ENCODE results near the gene KCNF1. TPM values are rescaled to one million over a fixed set of nuclear protein-coding genes. Genes with fewer than 3 reads are reported as not detected.
A peak's percentile ranks its signal among the peaks of the same experiment; 100 is the strongest.

Gene KCNF1
- total RNA-seq, 1 experiment from 2014 or later: 1.2 TPM

DNA sequence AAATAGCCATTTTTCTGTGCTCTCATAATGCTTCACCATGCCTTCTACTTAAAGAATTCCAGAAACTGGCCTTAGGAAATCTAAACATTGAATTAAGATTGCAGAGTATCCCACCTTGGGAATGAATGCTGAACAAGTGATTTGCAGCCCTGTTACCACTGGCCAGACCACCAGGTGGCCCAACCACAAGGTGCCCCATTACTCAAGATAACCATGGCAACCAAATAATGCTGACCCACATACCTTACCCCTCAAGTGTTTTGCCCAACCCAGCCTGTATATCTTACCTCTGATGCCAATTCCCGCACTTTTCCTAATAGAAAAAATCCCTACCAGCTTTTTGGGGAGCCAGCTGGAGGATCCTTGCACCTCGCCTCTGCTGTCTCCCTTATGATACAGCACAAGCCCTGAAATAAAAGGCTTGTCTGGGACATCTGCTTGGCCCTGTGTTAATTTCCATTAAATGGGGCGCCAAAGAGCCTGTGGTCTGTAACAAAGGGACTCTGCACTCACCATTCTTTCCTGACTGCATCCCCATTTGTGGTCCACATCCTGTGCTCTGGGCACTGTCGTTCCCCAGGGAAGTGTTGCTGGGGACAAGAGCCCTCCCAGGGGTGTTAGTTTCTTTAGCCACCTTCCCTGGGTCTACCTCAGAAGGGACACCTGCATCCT lies 17.3 kb upstream of the KCNF1 start:
- TF ChIP-seq NR3C1 (CRISPR knock-in tag; conservative IDR thresholded peaks at IDR 0.05; ENCODE audit: low read depth) (no peak), GABPB1 (CRISPR knock-in tag; IDR thresholded peaks at IDR 0.05) (no peak), ZNF396 (CRISPR knock-in tag; IDR thresholded peaks at IDR 0.05; ENCODE audit: borderline replicate concordance) (no peak), ZNF416 (CRISPR knock-in tag; IDR thresholded peaks at IDR 0.05) (no peak), NFE2L1 (CRISPR knock-in tag; IDR thresholded peaks at IDR 0.05) (no peak), TCF7 (CRISPR knock-in tag; IDR thresholded peaks at IDR 0.05; ENCODE audit: low read depth) (no peak), NFATC4 (CRISPR knock-in tag; IDR thresholded peaks at IDR 0.05) (no peak), GRHL2 (CRISPR knock-in tag; IDR thresholded peaks at IDR 0.05; ENCODE audit: insufficient replicate concordance, severe bottlenecking) (no peak), SMAD4 (CRISPR knock-in tag; IDR thresholded peaks at IDR 0.05) (no peak), ZNF232 (CRISPR knock-in tag; IDR thresholded peaks at IDR 0.05) (no peak), GTF2I (CRISPR knock-in tag; conservative IDR thresholded peaks at IDR 0.05) (no peak), IRF2 (CRISPR knock-in tag; IDR thresholded peaks at IDR 0.05; ENCODE audit: borderline replicate concordance, low read depth) (no peak), TEAD4 (CRISPR knock-in tag; IDR thresholded peaks at IDR 0.05) (no peak)
- TF ChIP-seq, protein P1, sequence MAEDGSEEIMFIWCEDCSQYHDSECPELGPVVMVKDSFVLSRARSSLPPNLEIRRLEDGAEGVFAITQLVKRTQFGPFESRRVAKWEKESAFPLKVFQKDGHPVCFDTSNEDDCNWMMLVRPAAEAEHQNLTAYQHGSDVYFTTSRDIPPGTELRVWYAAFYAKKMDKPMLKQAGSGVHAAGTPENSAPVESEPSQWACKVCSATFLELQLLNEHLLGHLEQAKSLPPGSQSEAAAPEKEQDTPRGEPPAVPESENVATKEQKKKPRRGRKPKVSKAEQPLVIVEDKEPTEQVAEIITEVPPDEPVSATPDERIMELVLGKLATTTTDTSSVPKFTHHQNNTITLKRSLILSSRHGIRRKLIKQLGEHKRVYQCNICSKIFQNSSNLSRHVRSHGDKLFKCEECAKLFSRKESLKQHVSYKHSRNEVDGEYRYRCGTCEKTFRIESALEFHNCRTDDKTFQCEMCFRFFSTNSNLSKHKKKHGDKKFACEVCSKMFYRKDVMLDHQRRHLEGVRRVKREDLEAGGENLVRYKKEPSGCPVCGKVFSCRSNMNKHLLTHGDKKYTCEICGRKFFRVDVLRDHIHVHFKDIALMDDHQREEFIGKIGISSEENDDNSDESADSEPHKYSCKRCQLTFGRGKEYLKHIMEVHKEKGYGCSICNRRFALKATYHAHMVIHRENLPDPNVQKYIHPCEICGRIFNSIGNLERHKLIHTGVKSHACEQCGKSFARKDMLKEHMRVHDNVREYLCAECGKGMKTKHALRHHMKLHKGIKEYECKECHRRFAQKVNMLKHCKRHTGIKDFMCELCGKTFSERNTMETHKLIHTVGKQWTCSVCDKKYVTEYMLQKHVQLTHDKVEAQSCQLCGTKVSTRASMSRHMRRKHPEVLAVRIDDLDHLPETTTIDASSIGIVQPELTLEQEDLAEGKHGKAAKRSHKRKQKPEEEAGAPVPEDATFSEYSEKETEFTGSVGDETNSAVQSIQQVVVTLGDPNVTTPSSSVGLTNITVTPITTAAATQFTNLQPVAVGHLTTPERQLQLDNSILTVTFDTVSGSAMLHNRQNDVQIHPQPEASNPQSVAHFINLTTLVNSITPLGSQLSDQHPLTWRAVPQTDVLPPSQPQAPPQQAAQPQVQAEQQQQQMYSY (CRISPR knock-in tag; IDR thresholded peaks at IDR 0.05): no peak
- TF ChIP-seq, protein P2, sequence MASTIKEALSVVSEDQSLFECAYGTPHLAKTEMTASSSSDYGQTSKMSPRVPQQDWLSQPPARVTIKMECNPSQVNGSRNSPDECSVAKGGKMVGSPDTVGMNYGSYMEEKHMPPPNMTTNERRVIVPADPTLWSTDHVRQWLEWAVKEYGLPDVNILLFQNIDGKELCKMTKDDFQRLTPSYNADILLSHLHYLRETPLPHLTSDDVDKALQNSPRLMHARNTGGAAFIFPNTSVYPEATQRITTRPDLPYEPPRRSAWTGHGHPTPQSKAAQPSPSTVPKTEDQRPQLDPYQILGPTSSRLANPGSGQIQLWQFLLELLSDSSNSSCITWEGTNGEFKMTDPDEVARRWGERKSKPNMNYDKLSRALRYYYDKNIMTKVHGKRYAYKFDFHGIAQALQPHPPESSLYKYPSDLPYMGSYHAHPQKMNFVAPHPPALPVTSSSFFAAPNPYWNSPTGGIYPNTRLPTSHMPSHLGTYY (CRISPR knock-in tag; IDR thresholded peaks at IDR 0.05): no peak
- TF ChIP-seq, protein P3, sequence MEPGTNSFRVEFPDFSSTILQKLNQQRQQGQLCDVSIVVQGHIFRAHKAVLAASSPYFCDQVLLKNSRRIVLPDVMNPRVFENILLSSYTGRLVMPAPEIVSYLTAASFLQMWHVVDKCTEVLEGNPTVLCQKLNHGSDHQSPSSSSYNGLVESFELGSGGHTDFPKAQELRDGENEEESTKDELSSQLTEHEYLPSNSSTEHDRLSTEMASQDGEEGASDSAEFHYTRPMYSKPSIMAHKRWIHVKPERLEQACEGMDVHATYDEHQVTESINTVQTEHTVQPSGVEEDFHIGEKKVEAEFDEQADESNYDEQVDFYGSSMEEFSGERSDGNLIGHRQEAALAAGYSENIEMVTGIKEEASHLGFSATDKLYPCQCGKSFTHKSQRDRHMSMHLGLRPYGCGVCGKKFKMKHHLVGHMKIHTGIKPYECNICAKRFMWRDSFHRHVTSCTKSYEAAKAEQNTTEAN (CRISPR knock-in tag; IDR thresholded peaks at IDR 0.05): no peak
- TF ChIP-seq, protein P4, sequence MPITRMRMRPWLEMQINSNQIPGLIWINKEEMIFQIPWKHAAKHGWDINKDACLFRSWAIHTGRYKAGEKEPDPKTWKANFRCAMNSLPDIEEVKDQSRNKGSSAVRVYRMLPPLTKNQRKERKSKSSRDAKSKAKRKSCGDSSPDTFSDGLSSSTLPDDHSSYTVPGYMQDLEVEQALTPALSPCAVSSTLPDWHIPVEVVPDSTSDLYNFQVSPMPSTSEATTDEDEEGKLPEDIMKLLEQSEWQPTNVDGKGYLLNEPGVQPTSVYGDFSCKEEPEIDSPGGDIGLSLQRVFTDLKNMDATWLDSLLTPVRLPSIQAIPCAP (CRISPR knock-in tag; IDR thresholded peaks at IDR 0.05): no peak

DNA sequence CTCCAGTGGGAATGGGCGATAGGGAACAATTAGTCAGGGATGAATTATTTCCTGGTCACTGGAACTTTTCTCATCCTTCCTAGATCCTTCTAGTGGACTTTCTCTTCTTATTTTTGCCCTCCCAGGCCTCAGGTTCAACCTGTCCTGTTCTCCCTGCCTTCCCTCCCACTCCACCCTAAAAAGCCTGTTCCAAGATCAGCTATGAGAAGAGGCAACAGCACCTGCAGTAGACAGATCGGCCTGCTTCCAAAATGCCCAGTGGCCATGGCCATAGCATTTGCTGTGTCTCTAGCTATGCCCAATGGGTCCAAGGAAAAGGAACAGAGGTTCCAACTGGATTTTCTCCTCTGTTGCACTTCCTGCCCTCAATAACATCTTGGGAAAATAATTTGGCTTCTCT lies 16.5 kb upstream of the KCNF1 start:
- ATAC-seq: no peak
- H3K4me1 Mint-ChIP-seq: peaks cover 10% of the 10 kb centered on the region; the same call in 1 of the 2 replicates
- CTCF ChIA-PET: interaction anchor here (1.1 to 2.1 kb wide), 2 partner anchors 15 to 16 kb away, joined by 3 to 6 read pairs; no protein-coding TSS in a partner anchor
- H3K27me3 Mint-ChIP-seq (ENCODE audit: low read depth): no peaks in the 10 kb centered on the region
- H3K27ac Mint-ChIP-seq: no peak overlapping the region
- POLR2A ChIA-PET: interaction anchor here (0.6 kb wide), 1 partner anchor 18 kb away, joined by 3 read pairs; no protein-coding TSS in a partner anchor
- no peak overlapping the region for H3K4me3 Mint-ChIP-seq
- H3K36me3 Mint-ChIP-seq: no peaks in the 10 kb centered on the region
- TF ChIP-seq ZNF232 (CRISPR knock-in tag; IDR thresholded peaks at IDR 0.05): no peak
- TF ChIP-seq EMX1 (CRISPR knock-in tag; IDR thresholded peaks at IDR 0.05): no peak
- TF ChIP-seq CBFB (CRISPR knock-in tag; IDR thresholded peaks at IDR 0.05; ENCODE audit: low read depth): no peak
- TF ChIP-seq, protein P5, sequence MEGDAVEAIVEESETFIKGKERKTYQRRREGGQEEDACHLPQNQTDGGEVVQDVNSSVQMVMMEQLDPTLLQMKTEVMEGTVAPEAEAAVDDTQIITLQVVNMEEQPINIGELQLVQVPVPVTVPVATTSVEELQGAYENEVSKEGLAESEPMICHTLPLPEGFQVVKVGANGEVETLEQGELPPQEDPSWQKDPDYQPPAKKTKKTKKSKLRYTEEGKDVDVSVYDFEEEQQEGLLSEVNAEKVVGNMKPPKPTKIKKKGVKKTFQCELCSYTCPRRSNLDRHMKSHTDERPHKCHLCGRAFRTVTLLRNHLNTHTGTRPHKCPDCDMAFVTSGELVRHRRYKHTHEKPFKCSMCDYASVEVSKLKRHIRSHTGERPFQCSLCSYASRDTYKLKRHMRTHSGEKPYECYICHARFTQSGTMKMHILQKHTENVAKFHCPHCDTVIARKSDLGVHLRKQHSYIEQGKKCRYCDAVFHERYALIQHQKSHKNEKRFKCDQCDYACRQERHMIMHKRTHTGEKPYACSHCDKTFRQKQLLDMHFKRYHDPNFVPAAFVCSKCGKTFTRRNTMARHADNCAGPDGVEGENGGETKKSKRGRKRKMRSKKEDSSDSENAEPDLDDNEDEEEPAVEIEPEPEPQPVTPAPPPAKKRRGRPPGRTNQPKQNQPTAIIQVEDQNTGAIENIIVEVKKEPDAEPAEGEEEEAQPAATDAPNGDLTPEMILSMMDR (IDR thresholded peaks at IDR 0.05): no peak
- TF ChIP-seq ZNF671 (CRISPR knock-in tag; IDR thresholded peaks at IDR 0.05): no peak
- H3K9me3 Mint-ChIP-seq: no peaks in the 10 kb centered on the region
- DNase-seq (ENCODE audit: low spot score): no peak

More for the DNA sequence above, 17.3 kb upstream of the KCNF1 start:
- ChIA-PET CTCF (interaction anchor here (1.1 to 2.1 kb wide), 3 partner anchors 15 to 62 kb away, joined by 3 to 6 read pairs (median 6); no protein-coding TSS in a partner anchor), POLR2A (interaction anchor here (0.6 kb wide), 1 partner anchor 19 kb away, joined by 3 read pairs; no protein-coding TSS in a partner anchor)
- Mint-ChIP-seq H3K4me3 (no peak overlapping the region), H3K9me3 (no peaks in the 10 kb centered on the region), H3K27me3 (ENCODE audit: low read depth) (no peaks in the 10 kb centered on the region), H3K36me3 (no peaks in the 10 kb centered on the region), H3K4me1 (peaks cover 10% of the 10 kb centered on the region; the same call in 1 of the 2 replicates), H3K27ac (no peak overlapping the region)
- ATAC-seq (peak; percentile 86), DNase-seq (ENCODE audit: low spot score) (no peak)
